ENCODE results near the gene ANO9. TPM values are rescaled to one million over a fixed set of nuclear protein-coding genes. Genes with fewer than 3 reads are reported as not detected.

Gene ANO9
- total and polyA plus RNA-seq, 5 donors: 0.14 to 0.46 (median 0.20) TPM

GRCh38 chr11:452203-452744, 10.5 kb upstream of the ANO9 start:
- Histone ChIP-seq H3K4me3 (ENCODE audit: low read length) (no peak overlapping the region), H3K9me3 (ENCODE audit: control insufficient read depth, low read length) (no peaks in the 10 kb centered on the region), H3K4me1 (ENCODE audit: control insufficient read depth, insufficient read depth, low read length) (no peaks in the 10 kb centered on the region), H3K27me3 (ENCODE audit: control insufficient read depth, insufficient read depth) (no peaks in the 10 kb centered on the region), H3K27ac (ENCODE audit: low read length) (no peak overlapping the region)
- intact Hi-C loops (cut with DNase I): loop anchor here in 1 of 4 donors (5.0 kb wide), 1 partner anchor 50 kb away; no protein-coding TSS in a partner anchor
- DNase-seq (peak in 2 of 3 donors; percentile 34 to 61), ATAC-seq (no peak)
- 83% methylated on average over 12 of the region's 12 CpGs for WGBS

GRCh38 chr11:451738-452137, 9.9 kb upstream of the ANO9 start:
- H3K9me3 ChIP-seq (ENCODE audit: control insufficient read depth, low read length): no peaks in the 10 kb centered on the region
- H3K27ac ChIP-seq (ENCODE audit: low read length): no peak overlapping the region
- WGBS: 85% methylated on average over 14 of the region's 14 CpGs
- DNase-seq (peak in 2 of 3 donors; percentile 62 to 63), ATAC-seq (no peak)
- intact Hi-C loops (cut with DNase I): loop anchor here in 2 of 4 donors (2.0 to 5.0 kb wide), 2 partner anchors 51 to 55 kb away; partner anchors contain the start of gene RNH1 (in 1 of the 2)
- no peaks in the 10 kb centered on the region for H3K4me1 ChIP-seq (ENCODE audit: control insufficient read depth, insufficient read depth, low read length)
- no peak overlapping the region for H3K4me3 ChIP-seq (ENCODE audit: low read length)
- no peaks in the 10 kb centered on the region for H3K27me3 ChIP-seq (ENCODE audit: control insufficient read depth, insufficient read depth)

GRCh38 chr11:450809-451451, 9.1 kb upstream of the ANO9 start:
- no peaks in the 10 kb centered on the region for H3K4me1 ChIP-seq (ENCODE audit: control insufficient read depth, insufficient read depth, low read length)
- peak overlapping the region; percentile 72 for H3K4me3 ChIP-seq (ENCODE audit: low read length)
- no peak for ATAC-seq
- H3K27ac ChIP-seq (ENCODE audit: low read length): no peak overlapping the region
- DNase-seq: peak; percentile 54 to 84 (median 80)
- WGBS: 3% methylated on average over 46 of the region's 46 CpGs
- H3K9me3 ChIP-seq (ENCODE audit: control insufficient read depth, low read length): no peaks in the 10 kb centered on the region
- intact Hi-C loops (cut with DNase I): loop anchor here in 2 of 4 donors (2.0 to 5.0 kb wide), 2 partner anchors 51 to 56 kb away; partner anchors contain the start of gene RNH1 (in 1 of the 2)
- no peaks in the 10 kb centered on the region for H3K27me3 ChIP-seq (ENCODE audit: control insufficient read depth, insufficient read depth)

GRCh38 chr11:449889-450808, 8.3 kb upstream of the ANO9 start, which contains the start of gene PTDSS2:
PTDSS2 (plus strand) TSS chr11:450279; CDS start chr11:450456, 177 bp downstream.
- ATAC-seq (peak; percentile 92 to 93), DNase-seq (peak; percentile 97 to 99 (median 98))
- under 1% methylated on average over 108 of the region's 108 CpGs for WGBS
- no peaks in the 10 kb centered on the region for H3K4me1 ChIP-seq (ENCODE audit: control insufficient read depth, insufficient read depth, low read length)
- no peaks in the 10 kb centered on the region for H3K9me3 ChIP-seq (ENCODE audit: control insufficient read depth, low read length)
- peak within 1 kb of the TSS; percentile 72 for H3K4me3 ChIP-seq (ENCODE audit: low read length)
- H3K27ac ChIP-seq (ENCODE audit: low read length): peak within 1 kb of the TSS; percentile 80
- intact Hi-C loops (cut with DNase I): loop anchor here in 2 of 4 donors (2.0 to 5.0 kb wide), 2 partner anchors 52 to 57 kb away; partner anchors contain the start of gene RNH1 (in 1 of the 2)
- H3K27me3 ChIP-seq (ENCODE audit: control insufficient read depth, insufficient read depth): no peaks in the 10 kb centered on the region

GRCh38 chr11:447923-448731, 6.3 kb upstream of the ANO9 start:
- peak overlapping the region; percentile 99 for H3K27ac ChIP-seq (ENCODE audit: low read length)
- peak overlapping the region; percentile 68 for H3K4me3 ChIP-seq (ENCODE audit: low read length)
- intact Hi-C loops (cut with DNase I): no loop called here
- no peaks in the 10 kb centered on the region for H3K9me3 ChIP-seq (ENCODE audit: control insufficient read depth, low read length)
- peak; percentile 97 to 99 (median 99) for DNase-seq
- H3K4me1 ChIP-seq (ENCODE audit: control insufficient read depth, insufficient read depth, low read length): peaks cover 2% of the 10 kb centered on the region
- WGBS: 2% methylated on average over 55 of the region's 55 CpGs
- peak; percentile 90 to 91 for ATAC-seq
- no peaks in the 10 kb centered on the region for H3K27me3 ChIP-seq (ENCODE audit: control insufficient read depth, insufficient read depth)

- Histone ChIP-seq H3K27ac (ENCODE audit: low read length) (no peak overlapping the region), H3K4me3 (ENCODE audit: low read length) (no peak overlapping the region), H3K9me3 (ENCODE audit: control insufficient read depth, low read length) (no peaks in the 10 kb centered on the region), H3K27me3 (ENCODE audit: control insufficient read depth, insufficient read depth) (no peaks in the 10 kb centered on the region), H3K4me1 (ENCODE audit: control insufficient read depth, insufficient read depth, low read length) (peaks cover 2% of the 10 kb centered on the region)
- 72% methylated on average over 7 of the region's 7 CpGs for WGBS
- intact Hi-C loops (cut with DNase I): no loop called here
- peak; percentile 14 to 45 (median 42) for DNase-seq
- ATAC-seq: no peak
Measured at GRCh38 chr11:446891-447290, 5.1 kb upstream of the ANO9 start.

GRCh38 chr11:445765-446588, 4.2 kb upstream of the ANO9 start:
- Histone ChIP-seq H3K9me3 (ENCODE audit: control insufficient read depth, low read length) (no peaks in the 10 kb centered on the region), H3K4me3 (ENCODE audit: low read length) (no peak overlapping the region), H3K4me1 (ENCODE audit: control insufficient read depth, insufficient read depth, low read length) (peaks cover 2% of the 10 kb centered on the region), H3K27ac (ENCODE audit: low read length) (no peak overlapping the region), H3K27me3 (ENCODE audit: control insufficient read depth, insufficient read depth) (no peaks in the 10 kb centered on the region)
- ATAC-seq: no peak
- intact Hi-C loops (cut with DNase I): no loop called here
- 66% methylated on average over 20 of the region's 20 CpGs for WGBS
- peak; percentile 16 to 57 (median 50) for DNase-seq

GRCh38 chr11:444396-445144, 2.8 kb upstream of the ANO9 start:
- H3K4me1 ChIP-seq (ENCODE audit: control insufficient read depth, insufficient read depth, low read length): peaks cover 2% of the 10 kb centered on the region
- peak; percentile 48 to 79 (median 57) for DNase-seq

GRCh38 chr11:443542-444199, 1.9 kb upstream of the ANO9 start:
- Histone ChIP-seq H3K27me3 (ENCODE audit: control insufficient read depth, insufficient read depth) (no peaks in the 10 kb centered on the region), H3K4me1 (ENCODE audit: control insufficient read depth, insufficient read depth, low read length) (peaks cover 2% of the 10 kb centered on the region), H3K4me3 (ENCODE audit: low read length) (no peak overlapping the region), H3K27ac (ENCODE audit: low read length) (no peak overlapping the region), H3K9me3 (ENCODE audit: control insufficient read depth, low read length) (no peaks in the 10 kb centered on the region)
- 76% methylated on average over 16 of the region's 16 CpGs for WGBS
- peak; percentile 10 to 18 (median 15) for DNase-seq
- ATAC-seq: no peak
- intact Hi-C loops (cut with DNase I): no loop called here

More at GRCh38 chr11:444396-445144, 2.8 kb upstream of the ANO9 start:
- ATAC-seq: peak in 1 of 2 donors; percentile 34
- H3K9me3 ChIP-seq (ENCODE audit: control insufficient read depth, low read length): no peaks in the 10 kb centered on the region
- H3K27ac ChIP-seq (ENCODE audit: low read length): no peak overlapping the region
- WGBS: 25% methylated on average over 12 of the region's 12 CpGs
- no peaks in the 10 kb centered on the region for H3K27me3 ChIP-seq (ENCODE audit: control insufficient read depth, insufficient read depth)
- H3K4me3 ChIP-seq (ENCODE audit: low read length): no peak overlapping the region
- intact Hi-C loops (cut with DNase I): no loop called here
